HepG2 (cell line): ENCODE results near the gene CACNA1C. TPM values are rescaled to one million over a fixed set of nuclear protein-coding genes. Genes with fewer than 3 reads are reported as not detected.
A peak's percentile ranks its signal among the peaks of the same experiment; 100 is the strongest.

ENCODE experiments used
- AHR ChIP-seq: IDR thresholded peaks from 2 replicates; pipeline ENCODE4 v1.6.1; 2018; ENCODE audit warnings: missing genetic modification reagents, missing compliant biosample characterization
- CSRNP2 ChIP-seq: sonication (generic); formaldehyde crosslinking; conservative IDR thresholded peaks from 2 replicates; pipeline ENCODE4 v1.8.0; 2022; ENCODE audit warnings: low read depth, missing genetic modification reagents
- DNMT3B ChIP-seq: conservative IDR thresholded peaks from 2 replicates; pipeline ENCODE4 v1.6.1; 2016; ENCODE audit warnings: missing biosample characterization, control low read depth
- ETV6 ChIP-seq: sonication (generic); formaldehyde crosslinking; conservative IDR thresholded peaks from 2 replicates; pipeline ENCODE4 v1.4.0; 2020; ENCODE audit warnings: missing genetic modification reagents
- FOSL2 ChIP-seq: sonication (generic); formaldehyde crosslinking; IDR thresholded peaks from 2 replicates; pipeline ENCODE4 v1.4.0; 2020; ENCODE audit warnings: missing genetic modification reagents
- MAX ChIP-seq: IDR thresholded peaks from 2 replicates; pipeline ENCODE4 v1.6.1; 2012; ENCODE audit warnings: inconsistent platforms
- MBD4 ChIP-seq: IDR thresholded peaks from 2 replicates; pipeline ENCODE4 v1.6.1; 2012; ENCODE audit warnings: low read length, inconsistent platforms, borderline replicate concordance
- PRMT3 ChIP-seq: sonication (generic); formaldehyde crosslinking; IDR thresholded peaks from 2 replicates; pipeline ENCODE4 v1.8.1; 2022; ENCODE audit warnings: low read depth, mild to moderate bottlenecking, moderate library complexity, missing genetic modification reagents, borderline replicate concordance
- RAD51 ChIP-seq: fragments of 450-650 bp; IDR thresholded peaks from 2 replicates; pipeline ENCODE4 v1.6.1; 2016; ENCODE audit warnings: borderline replicate concordance
- UBTF ChIP-seq: sonication (generic); formaldehyde crosslinking; IDR thresholded peaks from 2 replicates; pipeline ENCODE4 v1.4.0; 2020; ENCODE audit warnings: mild to moderate bottlenecking, missing genetic modification reagents
- YEATS4 ChIP-seq: sonication (generic); formaldehyde crosslinking; IDR thresholded peaks from 2 replicates; pipeline ENCODE4 v1.4.0; 2020; ENCODE audit warnings: missing genetic modification reagents, borderline replicate concordance
- ZBTB38 ChIP-seq: sonication (generic); formaldehyde crosslinking; IDR thresholded peaks from 2 replicates; pipeline ENCODE4 v1.5.1; 2020; ENCODE audit warnings: mild to moderate bottlenecking, missing genetic modification reagents
- ZBTB4 ChIP-seq: sonication (generic); formaldehyde crosslinking; IDR thresholded peaks from 2 replicates; pipeline ENCODE4 v1.4.0; 2020; ENCODE audit warnings: missing genetic modification reagents, mild to moderate bottlenecking, borderline replicate concordance
- ZC3H13 ChIP-seq: sonication (generic); formaldehyde crosslinking; IDR thresholded peaks from 2 replicates; pipeline ENCODE4 v1.8.1; 2023; ENCODE audit warnings: mild to moderate bottlenecking, missing genetic modification reagents, moderate library complexity
- ZNF343 ChIP-seq: sonication (generic); formaldehyde crosslinking; IDR thresholded peaks from 2 replicates; pipeline ENCODE4 v1.4.0; 2020; ENCODE audit warnings: mild to moderate bottlenecking, missing genetic modification reagents
- ZNF766 ChIP-seq: sonication (generic); formaldehyde crosslinking; IDR thresholded peaks from 2 replicates; pipeline ENCODE4 v1.5.0; 2020; ENCODE audit warnings: missing genetic modification reagents, borderline replicate concordance
- polyA plus RNA-seq, 8 experiments: library from polyadenylated mRNA; depleted of rRNA in 3 of 8; stranded (reverse) in 7 of 8; unstranded in 1 of 8; fragments of >200 nt; fragmentation: Illumina TruSeq in 4 of 8; extraction: Trizol in 4 of 8; gene quantifications; 2 replicates each; pipeline versions ENCODE4 v1.2.1 to v1.2.3, GENCODE V29; 2011 to 2016; ENCODE audit warnings: low read depth in 4 of 8, missing spikeins in 1 of 8, mixed read lengths in 1 of 8; ENCODE audit not compliant: insufficient read depth in 1 of 8
- total RNA-seq, 5 experiments: library from RNA; depleted of rRNA; stranded (reverse); fragments of >200 nt; fragmentation: Illumina TruSeq; extraction: Trizol; gene quantifications; 2 replicates each; pipeline ENCODE4 v1.2.3, GENCODE V29; 2016; ENCODE audit warnings: low read depth in 1 of 5

Gene CACNA1C
- total and polyA plus RNA-seq, 2 of the 13 experiments (the other 11 are each of a cell fraction or from before 2014, with no cell fraction given): not detected

- TF ChIP-seq UBTF (peak; percentile 31; the same call in 1 of the 2 replicates), MAX (peak; percentile 4; the same call in 1 of the 2 replicates), MBD4 (no peak), ZBTB4 (CRISPR knock-in tag) (no peak), ETV6 (CRISPR knock-in tag) (no peak), YEATS4 (CRISPR knock-in tag) (no peak), ZNF343 (no peak), PRMT3 (CRISPR knock-in tag) (no peak), CSRNP2 (CRISPR knock-in tag) (no peak), AHR (CRISPR knock-in tag) (no peak), ZNF766 (CRISPR knock-in tag) (no peak), DNMT3B (no peak), ZBTB38 (CRISPR knock-in tag) (peak; percentile 43; the same call in 1 of the 2 replicates), RAD51 (no peak), FOSL2 (CRISPR knock-in tag) (peak; percentile 78), ZC3H13 (no peak)
These were observed 191.4 kb downstream of the CACNA1C start (continued) for GRCh38 chr12:2244013-2244861.
